NCI-H446 (cell line): Measurements from ENCODE around the gene TLE1.
A peak's percentile ranks its signal among the peaks of the same experiment; 100 is the strongest.

ENCODE experiments used
- DNase-seq, 2 experiments: peaks; one replicate each; lab custom pipeline; 2025; lab: John Stamatoyannopoulos, UW

TLE1 gene

GRCh38 chr9:81574405-81574804 lies 114.9 kb downstream of the TLE1 start:
- no peak for DNase-seq

- DNase-seq, result no peak
These were observed 115.7 kb downstream of the TLE1 start for GRCh38 chr9:81573415-81574321.

DNA sequence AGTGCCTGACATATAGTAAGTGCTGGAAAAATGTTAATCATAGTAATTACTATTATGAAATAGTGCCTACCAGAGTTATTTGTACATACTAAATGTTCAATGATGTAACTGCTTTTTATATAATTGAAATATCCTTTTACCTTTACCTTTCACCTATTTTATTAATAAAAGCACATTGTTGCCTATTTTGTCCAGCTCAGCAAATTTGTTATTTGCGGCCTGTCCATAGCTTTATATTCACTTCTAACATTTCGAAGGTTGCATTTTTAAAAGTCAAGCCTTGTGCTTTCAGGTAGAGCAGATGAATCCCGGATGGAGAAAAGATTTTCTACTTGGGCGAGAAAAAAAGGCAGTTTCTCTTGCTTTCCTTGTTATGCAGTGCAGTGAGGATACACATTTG lies 119.3 kb downstream of the TLE1 start:
- DNase-seq, result no peak

DNA sequence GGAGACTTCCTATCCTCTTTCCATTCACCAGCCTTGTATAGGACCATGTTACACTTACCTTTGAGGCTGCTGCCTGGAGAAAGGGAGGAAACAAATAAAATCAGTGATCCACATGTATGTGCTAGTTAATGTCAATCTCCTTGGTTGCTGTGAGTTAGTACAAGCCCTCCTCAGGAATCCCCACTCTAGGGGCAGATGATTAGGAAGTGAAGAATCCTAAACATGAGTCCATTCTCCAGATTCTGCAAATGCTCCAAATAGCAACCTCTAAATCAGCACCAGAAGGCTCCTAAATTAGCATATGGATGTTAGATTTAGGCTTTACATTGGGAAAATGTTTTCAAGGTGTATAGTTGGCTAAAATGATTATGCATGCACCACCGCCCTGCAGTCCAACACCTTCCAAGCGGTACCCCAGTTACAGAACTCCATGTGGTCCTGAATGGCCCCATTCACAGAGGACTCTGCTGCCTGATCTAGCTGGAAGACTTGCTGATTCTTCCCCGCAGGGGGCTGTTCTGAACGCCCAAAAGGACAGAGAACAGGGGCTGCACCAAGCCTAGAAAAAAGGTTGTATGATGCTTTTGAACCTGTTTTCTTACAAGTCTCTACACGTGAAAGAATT lies 123.2 kb downstream of the TLE1 start:
- no peak for DNase-seq

DNA sequence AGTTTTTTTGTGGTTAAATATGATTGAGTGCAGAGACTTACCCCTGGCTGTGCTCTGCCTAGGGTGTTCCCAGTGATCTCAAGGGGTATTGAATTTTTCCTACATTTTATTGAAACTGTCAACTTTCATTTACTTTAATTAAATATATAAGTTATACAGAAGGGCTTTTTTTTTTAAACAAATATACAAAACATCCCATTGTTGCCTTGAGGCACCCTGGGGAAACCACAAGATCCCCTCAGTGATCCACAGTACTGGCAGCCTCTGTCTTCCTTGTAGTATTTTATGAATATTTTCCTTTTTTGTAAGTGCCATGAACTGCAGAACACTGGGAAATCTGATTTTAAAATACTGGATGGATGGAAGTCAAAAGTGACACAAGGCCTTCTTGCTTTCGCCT lies 123.7 kb downstream of the TLE1 start:
- no peak for DNase-seq

DNA sequence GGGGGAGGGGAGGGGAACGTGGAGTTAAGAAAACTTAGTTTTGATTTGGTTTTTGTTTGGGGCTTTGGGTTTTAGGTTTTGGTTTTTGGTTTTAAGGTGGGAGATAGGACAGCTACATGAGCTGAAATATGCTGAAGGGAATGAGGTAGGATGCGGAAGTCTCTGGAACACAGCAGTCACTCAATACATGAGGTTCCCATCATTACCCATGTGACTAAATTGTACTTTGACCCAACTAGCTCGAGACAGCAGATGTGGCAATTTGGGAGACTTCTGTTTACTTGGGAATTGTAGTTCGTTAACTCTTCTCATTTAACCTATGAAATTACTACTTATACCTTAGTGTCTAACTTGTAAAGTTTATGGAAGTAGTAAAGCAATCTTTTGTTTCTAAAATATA lies 124.2 kb downstream of the TLE1 start:
- peak in 1 of 2 experiments; percentile 12 for DNase-seq

DNA sequence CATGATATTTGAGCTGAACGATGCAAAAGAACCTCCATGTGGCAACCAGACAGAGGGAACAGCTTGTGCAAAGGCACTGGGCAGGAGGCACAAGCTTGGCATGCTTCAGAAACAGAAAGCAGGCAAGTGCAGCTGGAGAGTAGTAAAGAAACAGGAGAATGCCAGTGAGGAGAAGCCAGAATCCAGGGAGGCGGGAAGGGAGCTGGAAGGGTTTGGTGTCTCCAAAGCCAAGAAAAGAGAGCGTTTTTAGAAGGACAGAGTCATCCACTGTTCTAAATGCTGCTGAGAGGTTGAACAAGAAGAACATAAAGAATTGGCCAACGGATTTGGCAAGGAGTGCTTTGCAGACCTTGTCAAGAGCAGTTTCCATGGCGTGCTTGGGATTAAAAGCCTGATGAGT lies 124.7 kb downstream of the TLE1 start:
- DNase-seq, result peak; percentile 53 to 86

GRCh38 chr9:81563739-81564138 lies 125.6 kb downstream of the TLE1 start:
- DNase-seq, result no peak

GRCh38 chr9:81563020-81563407 lies 126.3 kb downstream of the TLE1 start:
- no peak for DNase-seq

- DNase-seq, result peak in 1 of 2 experiments; percentile 7
These were observed 126.9 kb downstream of the TLE1 start for GRCh38 chr9:81562231-81563019.

DNA sequence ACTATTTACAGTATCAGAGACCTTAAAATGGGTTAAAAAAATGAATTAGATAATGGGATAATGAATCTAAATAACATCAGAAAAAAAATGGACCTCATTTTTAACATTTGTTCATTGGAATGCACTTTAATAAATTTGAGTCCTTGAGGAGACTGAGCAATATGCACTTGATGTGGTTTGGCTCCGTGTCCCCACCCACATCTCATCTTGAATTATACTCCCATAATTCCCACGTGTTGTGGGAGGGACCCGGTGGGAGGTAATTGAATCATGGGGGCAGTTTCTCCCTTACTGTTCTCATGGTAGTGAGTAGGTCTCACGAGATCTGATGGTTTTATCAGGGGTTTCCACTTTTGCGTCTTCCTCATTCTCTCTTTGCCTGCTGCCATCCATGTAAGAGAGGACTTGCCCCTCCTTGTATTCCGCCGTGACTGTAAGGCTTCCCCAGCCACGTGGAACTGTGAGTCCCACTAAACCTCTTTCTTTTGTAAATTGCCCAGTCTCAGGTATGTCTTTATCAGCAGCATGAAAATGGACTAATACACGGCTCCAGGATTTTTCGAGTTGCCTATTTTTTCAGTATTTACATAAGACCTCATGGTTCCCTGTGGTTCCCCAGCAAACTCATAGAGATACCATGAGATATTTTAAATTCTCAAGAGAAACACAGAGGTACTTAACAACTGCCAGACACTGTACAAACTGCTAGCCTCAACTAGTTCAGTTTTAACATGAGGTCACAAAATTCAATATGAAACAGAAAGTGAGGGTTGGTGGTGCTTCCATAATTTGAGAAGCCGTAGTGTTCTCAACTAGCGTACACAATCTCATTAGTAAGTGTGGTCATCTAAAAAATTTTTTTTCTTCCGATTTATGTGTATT lies 128.3 kb downstream of the TLE1 start:
- no peak for DNase-seq

- no peak for DNase-seq
These were observed 129.6 kb downstream of the TLE1 start for GRCh38 chr9:81559709-81560108.

DNA sequence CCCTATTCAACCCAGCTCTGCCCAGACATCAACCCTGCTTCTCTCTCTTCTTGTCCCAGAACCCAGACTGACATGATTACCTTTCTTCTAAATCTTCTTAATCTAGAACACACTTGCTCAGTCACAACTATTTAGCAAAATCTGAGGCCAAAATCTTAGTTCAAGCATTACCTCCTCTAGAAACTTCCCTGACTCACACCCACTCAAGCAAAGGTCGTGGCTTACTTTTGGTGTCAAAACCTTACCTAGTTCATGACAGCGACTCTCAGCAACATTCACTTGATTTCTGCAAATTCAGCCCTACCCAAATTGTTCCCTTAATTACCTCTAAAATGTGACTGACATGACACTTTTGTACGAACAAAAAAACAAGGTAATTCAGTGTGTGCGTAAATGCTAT lies 130.2 kb downstream of the TLE1 start:
- no peak for DNase-seq

GRCh38 chr9:81558091-81558830 lies 131.1 kb downstream of the TLE1 start:
- DNase-seq, result no peak

GRCh38 chr9:81557452-81558090 lies 131.8 kb downstream of the TLE1 start:
- DNase-seq, result no peak

GRCh38 chr9:81556923-81557322 lies 132.4 kb downstream of the TLE1 start:
- DNase-seq, result no peak

DNA sequence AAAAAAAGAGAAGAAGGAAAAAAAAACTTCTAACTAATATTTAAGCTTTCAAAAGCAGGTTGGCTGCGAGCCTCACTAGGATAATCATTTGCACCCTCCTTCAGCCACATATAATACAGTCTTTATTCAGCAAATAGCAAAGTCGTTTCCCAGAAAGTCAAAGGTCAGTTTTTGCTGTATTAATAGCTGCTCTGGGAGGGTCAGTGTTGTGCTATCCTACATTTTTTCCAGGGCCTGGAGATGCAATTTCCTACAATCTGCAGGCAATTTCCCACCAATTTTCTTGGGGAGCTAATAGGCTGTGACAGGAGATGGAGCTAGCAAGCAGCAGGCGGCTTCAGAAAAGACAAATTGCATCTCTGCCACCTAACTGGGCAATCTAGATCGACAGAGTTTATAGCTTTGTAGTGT lies 136.8 kb downstream of the TLE1 start:
- DNase-seq, result no peak

DNA sequence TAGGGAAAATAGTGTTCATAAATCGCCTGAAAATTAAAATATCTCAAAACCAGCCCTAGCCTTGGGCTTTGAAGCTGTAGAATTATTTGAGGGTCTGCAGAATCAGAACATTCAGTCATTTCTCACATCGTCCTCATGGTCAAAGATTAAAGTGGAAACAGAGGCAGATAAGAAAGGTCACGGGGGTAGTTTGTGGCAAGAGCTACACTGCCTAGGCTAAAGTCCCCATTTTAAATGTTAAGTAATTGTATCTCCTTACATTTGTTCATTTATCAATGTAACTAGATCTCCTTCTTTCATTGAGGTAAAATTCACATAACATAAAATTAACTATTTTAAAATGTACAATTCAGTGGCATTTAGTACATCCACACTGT lies 139.2 kb downstream of the TLE1 start:
- no peak for DNase-seq

- DNase-seq, result no peak
These were observed 139.7 kb downstream of the TLE1 start for GRCh38 chr9:81549500-81550206.

DNA sequence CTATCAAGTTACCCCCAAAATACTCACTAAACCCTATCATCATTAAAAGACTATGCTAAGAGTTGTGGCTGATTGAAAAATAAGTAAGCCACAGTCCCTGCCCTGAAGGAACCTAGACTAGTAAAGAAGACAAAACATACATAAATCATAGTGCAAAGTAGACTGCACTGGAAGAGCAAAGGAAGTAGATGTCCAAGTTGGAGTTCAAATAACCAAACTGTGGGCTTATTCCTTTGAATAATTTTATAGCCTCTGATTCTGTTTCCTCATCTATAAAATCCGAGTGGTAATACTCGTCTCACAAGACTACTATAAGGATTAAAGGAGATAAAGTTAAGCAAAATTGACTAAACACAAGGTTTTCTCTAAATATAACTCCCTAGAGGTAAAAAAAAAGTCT lies 140.4 kb downstream of the TLE1 start:
- DNase-seq, result no peak
